ENCODE measurements around the gene CDKN2AIP.
A peak's percentile ranks its signal among the peaks of the same experiment; 100 is the strongest.

Gene CDKN2AIP

GRCh38 chr4:183409483-183409882 is 35.0 kb upstream of the CDKN2AIP start:
- Mint-ChIP-seq H3K27me3 (ENCODE audit: low read depth, poor library complexity) (no peaks in the 10 kb centered on the region), H3K4me3 (no peak overlapping the region)

GRCh38 chr4:183409934-183410333 is 34.5 kb upstream of the CDKN2AIP start:
- H3K4me1 Mint-ChIP-seq = peaks cover 69% of the 10 kb centered on the region
- no peak for TF ChIP-seq CTCF (IDR thresholded peaks at IDR 0.05)
- H3K27me3 Mint-ChIP-seq (ENCODE audit: low read depth, poor library complexity) = no peaks in the 10 kb centered on the region
- DNase-seq = no peak
- peaks cover 3% of the 10 kb centered on the region for H3K9me3 Mint-ChIP-seq
- H3K36me3 Mint-ChIP-seq (ENCODE audit: low read depth) = no peaks in the 10 kb centered on the region
- peak overlapping the region; percentile 96 for H3K27ac Mint-ChIP-seq
- H3K4me3 Mint-ChIP-seq = no peak overlapping the region

More at GRCh38 chr4:183409483-183409882, 35.0 kb upstream of the CDKN2AIP start:
- DNase-seq = no peak
- peaks cover 3% of the 10 kb centered on the region for H3K9me3 Mint-ChIP-seq
- H3K27ac Mint-ChIP-seq = peak overlapping the region; percentile 76
- TF ChIP-seq CTCF (IDR thresholded peaks at IDR 0.05) = no peak
- H3K36me3 Mint-ChIP-seq (ENCODE audit: low read depth) = no peaks in the 10 kb centered on the region
- peaks cover 73% of the 10 kb centered on the region for H3K4me1 Mint-ChIP-seq

- Mint-ChIP-seq H3K4me1 (peaks cover 76% of the 10 kb centered on the region), H3K27me3 (ENCODE audit: low read depth, poor library complexity) (no peaks in the 10 kb centered on the region), H3K4me3 (no peak overlapping the region), H3K36me3 (ENCODE audit: low read depth) (no peaks in the 10 kb centered on the region), H3K27ac (no peak overlapping the region), H3K9me3 (no peaks in the 10 kb centered on the region)
- DNase-seq = no peak
- no peak for TF ChIP-seq CTCF (IDR thresholded peaks at IDR 0.05)
These were observed 33.1 kb upstream of the CDKN2AIP start for GRCh38 chr4:183411291-183411861.

- H3K27me3 Mint-ChIP-seq (ENCODE audit: low read depth, poor library complexity) = no peaks in the 10 kb centered on the region
- H3K27ac Mint-ChIP-seq = peak overlapping the region; percentile 83
- H3K4me1 Mint-ChIP-seq = peaks cover 79% of the 10 kb centered on the region
- no peak for DNase-seq
- no peaks in the 10 kb centered on the region for H3K9me3 Mint-ChIP-seq
- H3K4me3 Mint-ChIP-seq = no peak overlapping the region
- no peaks in the 10 kb centered on the region for H3K36me3 Mint-ChIP-seq (ENCODE audit: low read depth)
- no peak for TF ChIP-seq CTCF (IDR thresholded peaks at IDR 0.05)
These were observed 31.6 kb upstream of the CDKN2AIP start for GRCh38 chr4:183412821-183413220.

GRCh38 chr4:183413234-183414200 is 30.9 kb upstream of the CDKN2AIP start:
- no peaks in the 10 kb centered on the region for H3K9me3 Mint-ChIP-seq
- no peak overlapping the region for H3K4me3 Mint-ChIP-seq
- DNase-seq = no peak
- TF ChIP-seq CTCF (IDR thresholded peaks at IDR 0.05) = no peak
- H3K36me3 Mint-ChIP-seq (ENCODE audit: low read depth) = no peaks in the 10 kb centered on the region
- H3K27ac Mint-ChIP-seq = peak overlapping the region; percentile 83
- H3K27me3 Mint-ChIP-seq (ENCODE audit: low read depth, poor library complexity) = no peaks in the 10 kb centered on the region
- H3K4me1 Mint-ChIP-seq = peaks cover 72% of the 10 kb centered on the region

Measured in nephron progenitor cell (in vitro differentiated cells).